GM12878 (cell line): ENCODE results near the gene HRH3. TPM values are rescaled to one million over a fixed set of nuclear protein-coding genes. Genes with fewer than 3 reads are reported as not detected.

Experiments
- ATAC-seq: fragments of 200-7000 bp; cut with Tn5 transposase; 3 replicates; pipeline ENCODE4 v1.9.1; 2020; ENCODE audit warnings: mild to moderate bottlenecking, moderate library complexity
- BruUV-seq: library from RNA; stranded (reverse); fragments of 400-500 nt; replicated peaks from 2 replicates; lab custom pipeline; 2021; lab: Mats Ljungman, UMichigan
- CTCF ChIA-PET: fragments of 300-600 bp; sonication (Branson Sonifier 250); formaldehyde crosslinking; extraction: SDS; loops from one replicate; lab custom pipeline; 2021; ENCODE audit warnings: inconsistent platforms; lab: Yijun Ruan, JAX
- POLR2A ChIA-PET: fragments of 350-600 bp; formaldehyde crosslinking; extraction: SDS; loops from one replicate; lab custom pipeline; 2021; ENCODE audit warnings: inconsistent platforms; lab: Charles Lee
- RAD21 ChIA-PET: fragments of 300-600 bp; sonication (Branson Sonifier 250); formaldehyde crosslinking; loops from one replicate; lab custom pipeline; 2023; ENCODE audit warnings: antibody characterized with exemption; ENCODE audit not compliant: unreplicated experiment; lab: Charles Lee
- SMC1A ChIA-PET: fragments of 300-600 bp; sonication (Branson Sonifier 250); formaldehyde crosslinking; loops from one replicate; lab custom pipeline; 2023; ENCODE audit not compliant: unreplicated experiment, uncharacterized antibody; lab: Charles Lee
- DNase-seq: peaks from one replicate; pipeline ENCODE4 v3.0.0-alpha.2; 2011; ENCODE audit warnings: low read depth, low spot score
- FAIRE-seq: peaks from 3 replicates; lab custom pipeline; 2011; peaks lifted over from hg19 to GRCh38; lab: Jason Lieb, UNC
- H2AFZ ChIP-seq: 2 replicates; pipeline ENCODE4 v1.6.0; 2011; ENCODE audit warnings: low read depth, low read length, control low read depth; ENCODE audit not compliant: control insufficient read depth
- H3K27ac ChIP-seq: 2 replicates; pipeline ENCODE4 v1.5.1; 2011; ENCODE audit warnings: control low read depth; ENCODE audit not compliant: control insufficient read depth, insufficient read depth
- H3K27me3 ChIP-seq, 2 experiments: replicated peaks in 1 of 2; 2 replicates each; pipeline versions ENCODE4 v1.6.0 to v1.6.1; 2011; ENCODE audit warnings: low read length in 1 of 2; ENCODE audit not compliant: control insufficient read depth in 2 of 2, insufficient read depth in 2 of 2
- H3K36me3 ChIP-seq, 2 experiments: 2 replicates each; pipeline ENCODE4 v1.5.1; 2011; ENCODE audit warnings: low read length in 1 of 2; ENCODE audit not compliant: control insufficient read depth in 2 of 2, insufficient read depth in 2 of 2
- H3K4me1 ChIP-seq: 2 replicates; pipeline ENCODE4 v1.6.1; 2011; ENCODE audit warnings: mild to moderate bottlenecking, low read length, moderate library complexity, mixed read lengths; ENCODE audit not compliant: control insufficient read depth, insufficient read depth
- H3K4me2 ChIP-seq: 2 replicates; pipeline ENCODE4 v1.6.0; 2011; ENCODE audit warnings: control low read depth; ENCODE audit not compliant: control insufficient read depth, insufficient read depth
- H3K4me3 ChIP-seq: fragments of 200-600 bp; sonication (generic); 2 replicates; pipeline ENCODE4 v1.5.1; 2016
- H3K79me2 ChIP-seq: 2 replicates; pipeline ENCODE4 v1.6.0; 2011; ENCODE audit warnings: low read length; ENCODE audit not compliant: control insufficient read depth, insufficient read depth
- H3K9ac ChIP-seq: 2 replicates; pipeline ENCODE4 v1.8.0; 2011; ENCODE audit warnings: low read length, control low read depth, mixed read lengths; ENCODE audit not compliant: control insufficient read depth, insufficient read depth
- H3K9me3 ChIP-seq: replicated peaks from 3 replicates; pipeline ENCODE4 v1.5.1; 2011; ENCODE audit warnings: mild to moderate bottlenecking, low read length; ENCODE audit not compliant: control insufficient read depth, insufficient read depth
- H4K20me1 ChIP-seq: 2 replicates; pipeline ENCODE4 v1.6.0; 2011; ENCODE audit not compliant: control insufficient read depth, insufficient read depth
- BHLHE40 ChIP-seq, 2 experiments: fragments of 450-650 bp in 1 of 2; IDR thresholded peaks; 2 replicates each; pipeline ENCODE4 v1.6.1; 2011 to 2017; ENCODE audit warnings: low read depth in 2 of 2, borderline replicate concordance in 1 of 2, improper control_type of control experiment in 1 of 2, low read length in 1 of 2, mild to moderate bottlenecking in 1 of 2
- BMI1 ChIP-seq: fragments of 450-650 bp; IDR thresholded peaks from 2 replicates; pipeline ENCODE4 v1.6.1; 2016; ENCODE audit warnings: mild to moderate bottlenecking, moderate library complexity, borderline replicate concordance
- CBFB ChIP-seq: IDR thresholded peaks from 2 replicates; pipeline ENCODE4 v1.6.1; 2016; ENCODE audit warnings: antibody characterized with exemption, low read depth
- ESRRA ChIP-seq: IDR thresholded peaks from 2 replicates; pipeline ENCODE4 v1.6.1; 2012; ENCODE audit warnings: mild to moderate bottlenecking, low read length, improper control_type of control experiment
- ETV6 ChIP-seq, 2 experiments: fragments of 450-650 bp in 1 of 2; IDR thresholded peaks in 1 of 2; conservative IDR thresholded peaks in 1 of 2; 2 replicates each; pipeline ENCODE4 v1.6.1; 2014; ENCODE audit warnings: antibody characterized with exemption in 1 of 2, borderline replicate concordance in 1 of 2, low read depth in 1 of 2, mild to moderate bottlenecking in 1 of 2, moderate library complexity in 1 of 2
- EZH2 ChIP-seq: IDR thresholded peaks from 2 replicates; pipeline ENCODE4 v1.6.1; 2012; ENCODE audit warnings: low read depth, mild to moderate bottlenecking, control low read depth, inconsistent platforms, low read length, borderline replicate concordance; ENCODE audit not compliant: control insufficient read depth
- GATAD2B ChIP-seq: fragments of 450-650 bp; conservative IDR thresholded peaks from 2 replicates; pipeline ENCODE4 v1.6.1; 2017; ENCODE audit warnings: low read depth, mild to moderate bottlenecking, moderate library complexity
- KLF5 ChIP-seq: fragments of 450-650 bp; IDR thresholded peaks from 2 replicates; pipeline ENCODE4 v1.6.1; 2014; ENCODE audit warnings: mild to moderate bottlenecking; ENCODE audit not compliant: partially characterized antibody
- MYC ChIP-seq: IDR thresholded peaks from 2 replicates; pipeline ENCODE4 v1.6.1; 2011; ENCODE audit warnings: mild to moderate bottlenecking, low read length, moderate library complexity, inconsistent platforms; ENCODE audit not compliant: insufficient read depth, insufficient replicate concordance, insufficient read length, severe bottlenecking
- NRF1 ChIP-seq: conservative IDR thresholded peaks from 2 replicates; pipeline ENCODE4 v1.6.1; 2011; ENCODE audit warnings: mild to moderate bottlenecking, low read depth, low read length, improper control_type of control experiment
- POLR2AphosphoS5 ChIP-seq: IDR thresholded peaks from 2 replicates; pipeline ENCODE4 v1.6.1; 2011; ENCODE audit warnings: mild to moderate bottlenecking, low read length, inconsistent platforms
- RAD21 ChIP-seq: IDR thresholded peaks from 2 replicates; pipeline ENCODE4 v1.6.1; 2011; ENCODE audit warnings: mild to moderate bottlenecking, low read depth, low read length, moderate library complexity; ENCODE audit not compliant: insufficient read depth
- RAD51 ChIP-seq: fragments of 450-650 bp; IDR thresholded peaks from 2 replicates; pipeline ENCODE4 v1.6.1; 2016; ENCODE audit warnings: moderate library complexity, mild to moderate bottlenecking, inconsistent platforms
- SMAD5 ChIP-seq: IDR thresholded peaks from 2 replicates; pipeline ENCODE4 v1.6.1; 2016; ENCODE audit warnings: antibody characterized with exemption, low read depth
- SRF ChIP-seq, 2 experiments: IDR thresholded peaks; 2 replicates each; pipeline ENCODE4 v1.6.1; 2011; ENCODE audit warnings: low read depth in 2 of 2, low read length in 2 of 2, mild to moderate bottlenecking in 1 of 2, moderate library complexity in 1 of 2
- YY1 ChIP-seq: IDR thresholded peaks from 2 replicates; pipeline ENCODE4 v1.6.1; 2011; ENCODE audit warnings: low read depth, mild to moderate bottlenecking, low read length
- ZZZ3 ChIP-seq: IDR thresholded peaks from 2 replicates; pipeline ENCODE4 v1.6.1; 2011; ENCODE audit warnings: low read depth; ENCODE audit not compliant: control insufficient read depth, insufficient read length
- WGBS: methylation state at CpG from one replicate; pipeline ENCODE4 v1.1.6; 2016; ENCODE audit warnings: low lambda C conversion rate; ENCODE audit not compliant: insufficient replicate concordance, insufficient coverage; ENCODE audit errors: missing lambda C conversion rate; 5-methylcytosine and 5-hydroxymethylcytosine counted together
- in situ Hi-C: fragments of 300-500 bp; cut with MboI; formaldehyde crosslinking; loops from 9 replicates; pipeline ENCODE4 v1.14.3; 2018; ENCODE audit warnings: mixed read lengths
- intact Hi-C: fragments of 100-400 bp; cut with micrococcal nuclease; formaldehyde crosslinking; loops from one replicate; pipeline ENCODE4 v1.14.2; 2022; ENCODE audit not compliant: unreplicated experiment
- polyA plus RNA-seq, 11 experiments: library from polyadenylated mRNA; depleted of rRNA in 4 of 11; unstranded in 6 of 11; stranded (reverse) in 5 of 11; fragments of >200 nt; fragmentation: Nextera tagmentation in 4 of 11; fragmentation: Illumina TruSeq in 1 of 11; extraction: Ambion mirVana in 4 of 11; extraction: Trizol in 1 of 11; gene quantifications; 1 replicate in 1 of 11; 2 replicates in 10 of 11; pipeline versions ENCODE4 v1.2.1 to v1.2.3, GENCODE V29; 2011 to 2016; ENCODE audit warnings: inconsistent platforms in 2 of 11, missing spikeins in 2 of 11, low read depth in 1 of 11
- total RNA-seq, 4 experiments: library from RNA; depleted of rRNA in 3 of 4; stranded (reverse); fragments of >200 nt in 3 of 4; fragmentation: Illumina TruSeq in 1 of 4; extraction: Trizol in 1 of 4; gene quantifications; 2 replicates each; pipeline versions ENCODE4 v1.2.1 to v1.2.3, GENCODE V29; 2013 to 2021

HRH3 gene
- total and polyA plus RNA-seq, 10 of the 15 experiments (the other 5 are each of a cell fraction or from before 2014, with no cell fraction given) = not detected

DNA sequence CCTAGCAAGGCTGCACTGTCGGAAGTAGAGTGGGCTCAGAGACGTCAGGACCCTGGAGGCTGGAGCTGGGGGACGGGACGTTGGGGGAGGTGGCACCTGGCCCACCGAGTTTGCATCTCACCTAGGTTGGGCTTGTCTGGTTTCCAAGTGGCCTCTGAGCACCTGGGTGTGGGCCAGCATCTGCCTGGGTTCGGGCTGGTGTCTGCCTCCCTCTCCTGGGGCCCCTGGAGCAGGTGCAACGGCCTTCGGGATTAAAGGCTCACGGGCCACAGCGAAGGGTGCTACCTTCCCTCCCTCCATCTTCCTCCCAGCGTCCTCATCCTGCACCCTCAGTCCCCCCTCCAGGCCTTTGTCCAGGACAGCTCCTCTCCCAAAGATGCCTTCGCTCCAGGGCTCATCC is 6.0 kb downstream of the HRH3 start:
- Histone ChIP-seq H3K27ac (no peak overlapping the region), H3K9me3 (no peaks in the 10 kb centered on the region), H3K27me3 (no peaks in the 10 kb centered on the region; a peak in 1 of 4 replicates)
- no peak for DNase-seq
- ChIA-PET CTCF (no interaction called here), POLR2A (no interaction called here)
- TF ChIP-seq RAD21 = 0 out of 2 replicates have a peak, but pooled peaks have one; percentile 9
- no peak for TF ChIP-seq ESRRA
- TF ChIP-seq, all 136 proteins: peak for 1
- Histone ChIP-seq H4K20me1 (no peaks in the 10 kb centered on the region), H3K9ac (no peak overlapping the region), H3K4me3 (no peak overlapping the region), H3K4me2 (no peak overlapping the region), H3K36me3 (no peaks in the 10 kb centered on the region), H2AFZ (no peak overlapping the region), H3K79me2 (no peaks in the 10 kb centered on the region), H3K4me1 (no peaks in the 10 kb centered on the region)
- intact Hi-C loops = no loop called here
- no TSS peak for BruUV-seq
- SMC1A ChIA-PET = no interaction called here
- WGBS = 28% methylated on average over 12 of the region's 12 CpGs
- in situ Hi-C loops = no loop called here
- FAIRE-seq (no peak), ATAC-seq (no peak)
- RAD21 ChIA-PET = no interaction called here

DNA sequence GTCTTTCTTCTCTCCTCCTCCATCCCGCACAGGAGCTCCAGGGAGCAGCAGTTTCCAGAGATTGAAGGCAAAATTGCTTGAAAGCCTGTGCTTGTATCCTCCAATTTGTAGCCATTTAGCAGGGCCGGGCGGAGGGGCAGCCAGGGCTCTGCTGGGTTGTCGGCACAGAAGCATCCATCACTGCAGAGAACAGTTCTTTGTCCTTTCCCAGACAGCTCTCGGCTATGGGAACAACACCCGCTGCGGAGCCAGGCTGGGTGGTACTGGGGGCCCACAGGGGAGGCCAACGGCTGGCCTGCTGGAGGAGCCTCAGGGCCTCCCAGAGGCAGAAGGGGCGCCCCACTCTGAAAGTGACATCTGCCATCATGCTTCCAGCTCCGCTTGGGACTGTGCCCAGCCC is 7.8 kb downstream of the HRH3 start:
- no TSS peak for BruUV-seq
- FAIRE-seq = no peak
- no peaks in the 10 kb centered on the region for H3K36me3 ChIP-seq
- intact Hi-C loops = no loop called here
- ATAC-seq = no peak
- no peak for DNase-seq
- H3K4me2 ChIP-seq = no peak overlapping the region
- no peaks in the 10 kb centered on the region; a peak in 1 of 4 replicates for H3K27me3 ChIP-seq
- H3K9ac ChIP-seq = no peak overlapping the region
- H3K4me3 ChIP-seq = no peak overlapping the region
- POLR2A ChIA-PET = no interaction called here
- no peaks in the 10 kb centered on the region for H4K20me1 ChIP-seq
- CTCF ChIA-PET = no interaction called here
- WGBS = 30% methylated on average over 10 of the region's 10 CpGs
- no peaks in the 10 kb centered on the region for H3K4me1 ChIP-seq
- in situ Hi-C loops = no loop called here
- H2AFZ ChIP-seq = no peak overlapping the region
- H3K9me3 ChIP-seq = no peaks in the 10 kb centered on the region
- TF ChIP-seq BMI1 = no peak
- no peak for TF ChIP-seq ZZZ3
- no peak for TF ChIP-seq RAD51
- no peak for TF ChIP-seq KLF5
- TF ChIP-seq CBFB = no peak
- TF ChIP-seq SRF (IDR thresholded peaks at IDR 0.05; ENCODE audit: low read depth in 2 of 2, low read length in 2 of 2) = no peak
- no peak for TF ChIP-seq YY1
- TF ChIP-seq POLR2AphosphoS5 = no peak
- TF ChIP-seq GATAD2B = no peak
- TF ChIP-seq NRF1 = no peak
- no peak for TF ChIP-seq EZH2
- no peak for TF ChIP-seq MYC
- no peak for TF ChIP-seq BHLHE40 (IDR thresholded peaks at IDR 0.05; ENCODE audit: borderline replicate concordance in 1 of 2, low read depth in 2 of 2, low read length in 1 of 2)
- no peak for TF ChIP-seq ETV6 (conservative IDR thresholded peaks at IDR 0.05 in 1 of 2, IDR thresholded peaks at IDR 0.05 in 1 of 2; ENCODE audit: borderline replicate concordance in 1 of 2, low read depth in 1 of 2)
- TF ChIP-seq SMAD5 = no peak
- SMC1A ChIA-PET = no interaction called here
- no peaks in the 10 kb centered on the region for H3K79me2 ChIP-seq
- RAD21 ChIA-PET = no interaction called here
- no peak overlapping the region for H3K27ac ChIP-seq
